Hematopoietic multipotent progenitor cell treated with erythropoietin and hydrocortisone succinate and interleukin-3 and kit ligand, for 15 days (in vitro differentiated cells): ENCODE results near the gene CNOT8.

Experiments
- DNase-seq: peaks from one replicate; pipeline ENCODE4 v3.0.0-alpha.2; 2015; ENCODE audit warnings: low spot score

The CNOT8 gene

DNA sequence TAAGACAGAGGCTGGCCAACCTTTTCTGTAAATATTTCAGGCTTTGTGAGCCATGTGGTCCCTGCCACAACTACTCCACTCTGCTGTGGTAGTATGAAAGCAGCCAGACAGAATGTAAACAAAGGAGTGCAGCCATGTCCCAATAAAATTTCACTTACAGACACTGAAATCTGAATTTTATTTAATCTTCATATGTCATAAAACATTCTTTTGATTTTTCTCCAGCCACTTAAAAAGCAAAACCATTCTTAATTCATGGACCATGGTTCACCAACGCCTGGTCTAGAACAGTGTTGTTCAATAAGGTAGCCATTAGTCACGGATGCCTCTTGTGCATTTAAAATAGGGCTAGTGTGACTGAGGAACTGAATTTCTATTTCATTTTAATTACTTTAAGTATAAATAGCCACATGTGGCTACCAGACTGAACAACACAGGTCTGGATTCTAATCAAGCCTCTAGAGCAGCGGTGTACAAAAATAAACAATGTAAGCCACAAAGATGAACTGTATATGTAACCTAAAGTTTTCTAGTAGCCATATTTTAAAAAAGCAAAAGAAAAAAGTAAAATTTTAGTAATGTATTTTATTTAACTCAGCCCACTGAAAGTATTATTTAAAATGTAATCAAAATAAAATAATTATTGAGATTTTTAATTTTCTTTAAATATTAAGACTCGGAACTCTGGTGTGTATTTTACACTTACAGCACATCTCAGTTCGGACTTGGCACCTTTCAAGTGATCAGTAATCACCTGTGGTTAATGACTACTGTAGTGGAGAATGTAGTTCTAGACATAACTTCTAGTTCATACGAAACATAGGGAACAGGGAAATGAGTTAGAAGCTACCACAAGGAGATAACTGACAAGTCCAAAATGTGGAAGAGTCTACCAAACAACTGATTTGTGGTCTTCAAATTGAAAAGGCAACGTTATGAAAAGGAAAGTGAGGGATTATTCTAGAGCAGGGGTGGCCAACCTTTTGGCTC lies 65.3 kb downstream of the CNOT8 start:
- DNase-seq, result no peak
